ENCODE measurements around the gene SYNRG.

SYNRG gene

GRCh38 chr17:37558299-37558698 lies 50.9 kb downstream of the SYNRG start:
- no peak for TF ChIP-seq POLR2AphosphoS5 (IDR thresholded peaks at IDR 0.05; ENCODE audit: low read depth, low read length)
- no peak for TF ChIP-seq POLR2A (IDR thresholded peaks at IDR 0.05; ENCODE audit: low read depth, low read length)
- no peak for TF ChIP-seq TAF1 (IDR thresholded peaks at IDR 0.05; ENCODE audit: borderline replicate concordance, low read depth, low read length)
- FAIRE-seq: no peak
- no peak for DNase-seq (ENCODE audit: insufficient read length)

GRCh38 chr17:37557482-37557881 lies 51.7 kb downstream of the SYNRG start:
- no peak for FAIRE-seq

GRCh38 chr17:37555386-37555785 lies 53.8 kb downstream of the SYNRG start:
- no peak for TF ChIP-seq TAF1 (IDR thresholded peaks at IDR 0.05; ENCODE audit: borderline replicate concordance, low read depth, low read length)
- no peak for TF ChIP-seq POLR2A (IDR thresholded peaks at IDR 0.05; ENCODE audit: low read depth, low read length)
- no peak for TF ChIP-seq POLR2AphosphoS5 (IDR thresholded peaks at IDR 0.05; ENCODE audit: low read depth, low read length)
- FAIRE-seq (no peak), DNase-seq (ENCODE audit: insufficient read length) (no peak)

More at GRCh38 chr17:37557482-37557881, 51.7 kb downstream of the SYNRG start:
- DNase-seq (ENCODE audit: insufficient read length): no peak
- TF ChIP-seq POLR2A (IDR thresholded peaks at IDR 0.05; ENCODE audit: low read depth, low read length): no peak

GRCh38 chr17:37553401-37553966 lies 55.7 kb downstream of the SYNRG start:
- FAIRE-seq (no peak), DNase-seq (ENCODE audit: insufficient read length) (no peak)
- TF ChIP-seq TAF1 (IDR thresholded peaks at IDR 0.05; ENCODE audit: borderline replicate concordance, low read depth, low read length) (no peak), POLR2AphosphoS5 (IDR thresholded peaks at IDR 0.05; ENCODE audit: low read depth, low read length) (no peak), POLR2A (IDR thresholded peaks at IDR 0.05; ENCODE audit: low read depth, low read length) (no peak)

- TF ChIP-seq POLR2AphosphoS5 (IDR thresholded peaks at IDR 0.05; ENCODE audit: low read depth, low read length) (no peak), POLR2A (IDR thresholded peaks at IDR 0.05; ENCODE audit: low read depth, low read length) (no peak), TAF1 (IDR thresholded peaks at IDR 0.05; ENCODE audit: borderline replicate concordance, low read depth, low read length) (no peak)
- no peak for DNase-seq (ENCODE audit: insufficient read length)
- FAIRE-seq: no peak
Measured at GRCh38 chr17:37551788-37552187, 57.4 kb downstream of the SYNRG start.

- DNase-seq (ENCODE audit: insufficient read length): no peak
- no peak for TF ChIP-seq POLR2A (IDR thresholded peaks at IDR 0.05; ENCODE audit: low read depth, low read length)
- no peak for TF ChIP-seq POLR2AphosphoS5 (IDR thresholded peaks at IDR 0.05; ENCODE audit: low read depth, low read length)
- no peak for TF ChIP-seq TAF1 (IDR thresholded peaks at IDR 0.05; ENCODE audit: borderline replicate concordance, low read depth, low read length)
- FAIRE-seq: no peak
Measured at GRCh38 chr17:37547986-37548385, 61.2 kb downstream of the SYNRG start.

- DNase-seq (ENCODE audit: insufficient read length): no peak
- FAIRE-seq: no peak
- TF ChIP-seq POLR2AphosphoS5 (IDR thresholded peaks at IDR 0.05; ENCODE audit: low read depth, low read length) (no peak), TAF1 (IDR thresholded peaks at IDR 0.05; ENCODE audit: borderline replicate concordance, low read depth, low read length) (no peak), POLR2A (IDR thresholded peaks at IDR 0.05; ENCODE audit: low read depth, low read length) (no peak)
Measured at GRCh38 chr17:37546302-37546701, 62.9 kb downstream of the SYNRG start.

GRCh38 chr17:37545486-37545885 lies 63.7 kb downstream of the SYNRG start:
- DNase-seq (ENCODE audit: insufficient read length) (no peak), FAIRE-seq (no peak)
- TF ChIP-seq TAF1 (IDR thresholded peaks at IDR 0.05; ENCODE audit: borderline replicate concordance, low read depth, low read length) (no peak), POLR2AphosphoS5 (IDR thresholded peaks at IDR 0.05; ENCODE audit: low read depth, low read length) (no peak), POLR2A (IDR thresholded peaks at IDR 0.05; ENCODE audit: low read depth, low read length) (no peak)

GRCh38 chr17:37543637-37544052 lies 65.6 kb downstream of the SYNRG start:
- FAIRE-seq (no peak), DNase-seq (ENCODE audit: insufficient read length) (no peak)
- TF ChIP-seq POLR2AphosphoS5 (IDR thresholded peaks at IDR 0.05; ENCODE audit: low read depth, low read length) (no peak), TAF1 (IDR thresholded peaks at IDR 0.05; ENCODE audit: borderline replicate concordance, low read depth, low read length) (no peak), POLR2A (IDR thresholded peaks at IDR 0.05; ENCODE audit: low read depth, low read length) (no peak)

GRCh38 chr17:37541880-37542660 lies 67.1 kb downstream of the SYNRG start:
- TF ChIP-seq POLR2A (IDR thresholded peaks at IDR 0.05; ENCODE audit: low read depth, low read length) (no peak), TAF1 (IDR thresholded peaks at IDR 0.05; ENCODE audit: borderline replicate concordance, low read depth, low read length) (no peak), POLR2AphosphoS5 (IDR thresholded peaks at IDR 0.05; ENCODE audit: low read depth, low read length) (no peak)
- DNase-seq (ENCODE audit: insufficient read length): no peak
- no peak for FAIRE-seq

- DNase-seq (ENCODE audit: insufficient read length) (no peak), FAIRE-seq (no peak)
- TF ChIP-seq TAF1 (IDR thresholded peaks at IDR 0.05; ENCODE audit: borderline replicate concordance, low read depth, low read length): no peak
- TF ChIP-seq POLR2AphosphoS5 (IDR thresholded peaks at IDR 0.05; ENCODE audit: low read depth, low read length): no peak
- no peak for TF ChIP-seq POLR2A (IDR thresholded peaks at IDR 0.05; ENCODE audit: low read depth, low read length)
Measured at GRCh38 chr17:37538981-37539659, 70.1 kb downstream of the SYNRG start.

- FAIRE-seq (no peak), DNase-seq (ENCODE audit: insufficient read length) (no peak)
- TF ChIP-seq POLR2AphosphoS5 (IDR thresholded peaks at IDR 0.05; ENCODE audit: low read depth, low read length) (no peak), TAF1 (IDR thresholded peaks at IDR 0.05; ENCODE audit: borderline replicate concordance, low read depth, low read length) (no peak), POLR2A (IDR thresholded peaks at IDR 0.05; ENCODE audit: low read depth, low read length) (no peak)
Measured at GRCh38 chr17:37535906-37536305, 73.3 kb downstream of the SYNRG start.
